Kidney epithelial cell (primary cell): ENCODE results near the gene PTPRT. TPM values are rescaled to one million over a fixed set of nuclear protein-coding genes. Genes with fewer than 3 reads are reported as not detected.

ENCODE experiments used
- DNase-seq: peaks from one replicate; pipeline ENCODE4 v3.0.0-alpha.2; 2010; ENCODE audit warnings: low read depth
- H3K27me3 ChIP-seq: 2 replicates; pipeline ENCODE4 v1.6.0; 2011; ENCODE audit warnings: low read length; ENCODE audit not compliant: control insufficient read depth, insufficient read depth
- H3K36me3 ChIP-seq: 2 replicates; pipeline ENCODE4 v1.5.1; 2011; ENCODE audit warnings: low read length; ENCODE audit not compliant: control insufficient read depth, insufficient read depth
- H3K4me3 ChIP-seq: 2 replicates; pipeline ENCODE4 v1.5.1; 2011; ENCODE audit warnings: low read depth, mild to moderate bottlenecking, control low read depth, low read length
- total RNA-seq: library from RNA; depleted of rRNA; stranded (reverse); fragments of >200 nt; gene quantifications from 2 replicates; pipeline ENCODE4 v1.2.3, GENCODE V29; 2015
- TF ChIP-seq, protein P1 (sequence below): IDR thresholded peaks from 2 replicates; pipeline ENCODE4 v1.5.1; 2011; ENCODE audit warnings: mild to moderate bottlenecking, moderate library complexity, low read length, control low read depth, inconsistent platforms; ENCODE audit not compliant: insufficient read depth, poor library complexity, severe bottlenecking

PTPRT gene
- total RNA-seq, 1 donor from 2014 or later = 0.25 TPM

DNA sequence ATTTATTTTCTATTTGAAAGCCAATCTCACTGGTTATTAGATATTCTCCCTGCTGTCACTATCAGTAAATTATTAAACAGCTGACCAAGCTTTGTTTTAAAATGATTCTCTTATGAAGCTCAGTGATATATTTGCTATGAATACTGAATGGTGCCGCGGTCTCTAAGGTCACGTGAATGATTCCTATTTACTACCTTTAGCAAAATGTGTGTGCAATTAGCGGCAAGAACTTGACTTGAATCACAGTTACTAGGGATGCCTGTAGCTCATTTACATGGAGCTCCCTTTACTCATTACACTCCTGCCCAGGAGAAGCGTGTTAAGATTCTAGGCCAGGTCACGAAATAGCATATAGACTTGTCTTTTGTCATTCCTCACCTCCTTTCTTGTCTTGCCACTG, 12.4 kb upstream of the PTPRT start:
- no peaks in the 10 kb centered on the region for H3K27me3 ChIP-seq
- DNase-seq = no peak

DNA sequence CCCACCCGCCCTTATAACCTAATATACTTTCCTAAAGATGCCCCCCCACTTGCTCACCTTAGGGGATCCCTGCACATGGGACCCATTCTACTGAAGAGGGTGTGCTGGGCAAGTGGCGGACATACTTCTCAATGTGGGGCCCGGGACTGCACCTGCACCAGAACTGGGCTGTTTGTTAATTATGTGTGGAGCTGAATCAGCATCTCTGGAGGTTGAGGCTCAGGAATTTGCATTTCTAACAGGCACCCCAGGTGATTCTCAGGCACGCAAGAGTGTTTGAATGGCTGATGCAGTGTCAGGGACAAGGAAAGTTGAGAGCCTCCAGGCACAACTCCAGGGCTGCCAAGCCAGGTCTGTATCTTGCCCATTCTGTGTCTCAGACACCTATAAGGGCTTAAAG, 8.9 kb upstream of the PTPRT start:
- H3K36me3 ChIP-seq = no peaks in the 10 kb centered on the region
- no peak overlapping the region for H3K4me3 ChIP-seq
- TF ChIP-seq, protein P1, sequence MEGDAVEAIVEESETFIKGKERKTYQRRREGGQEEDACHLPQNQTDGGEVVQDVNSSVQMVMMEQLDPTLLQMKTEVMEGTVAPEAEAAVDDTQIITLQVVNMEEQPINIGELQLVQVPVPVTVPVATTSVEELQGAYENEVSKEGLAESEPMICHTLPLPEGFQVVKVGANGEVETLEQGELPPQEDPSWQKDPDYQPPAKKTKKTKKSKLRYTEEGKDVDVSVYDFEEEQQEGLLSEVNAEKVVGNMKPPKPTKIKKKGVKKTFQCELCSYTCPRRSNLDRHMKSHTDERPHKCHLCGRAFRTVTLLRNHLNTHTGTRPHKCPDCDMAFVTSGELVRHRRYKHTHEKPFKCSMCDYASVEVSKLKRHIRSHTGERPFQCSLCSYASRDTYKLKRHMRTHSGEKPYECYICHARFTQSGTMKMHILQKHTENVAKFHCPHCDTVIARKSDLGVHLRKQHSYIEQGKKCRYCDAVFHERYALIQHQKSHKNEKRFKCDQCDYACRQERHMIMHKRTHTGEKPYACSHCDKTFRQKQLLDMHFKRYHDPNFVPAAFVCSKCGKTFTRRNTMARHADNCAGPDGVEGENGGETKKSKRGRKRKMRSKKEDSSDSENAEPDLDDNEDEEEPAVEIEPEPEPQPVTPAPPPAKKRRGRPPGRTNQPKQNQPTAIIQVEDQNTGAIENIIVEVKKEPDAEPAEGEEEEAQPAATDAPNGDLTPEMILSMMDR = no peak
- no peaks in the 10 kb centered on the region for H3K27me3 ChIP-seq
- no peak for DNase-seq

More for the DNA sequence above, 12.4 kb upstream of the PTPRT start:
- H3K36me3 ChIP-seq = no peaks in the 10 kb centered on the region
- TF ChIP-seq, protein P1 = no peak
- no peak overlapping the region for H3K4me3 ChIP-seq

DNA sequence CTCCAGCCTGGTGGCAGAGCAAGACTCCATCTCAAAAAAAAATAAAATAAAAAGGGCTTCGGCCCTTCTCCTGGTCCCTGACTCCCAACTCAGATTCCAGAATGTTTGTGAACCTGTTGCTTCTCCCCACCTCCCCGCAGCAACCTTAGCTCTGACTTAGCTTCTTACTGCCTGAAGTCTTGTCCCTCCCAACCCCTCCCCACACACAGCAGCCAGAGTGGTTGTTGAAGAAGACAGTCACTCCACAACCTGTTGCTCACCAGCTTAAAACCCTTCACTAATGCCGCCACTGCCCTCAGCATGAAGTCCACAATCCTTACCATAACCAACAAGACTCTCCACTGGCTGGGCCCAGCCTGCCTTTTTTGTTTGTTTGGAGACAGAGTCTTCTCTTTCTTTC, 6.5 kb upstream of the PTPRT start:
- Histone ChIP-seq H3K27me3 (peaks cover 3% of the 10 kb centered on the region), H3K4me3 (no peak overlapping the region), H3K36me3 (no peaks in the 10 kb centered on the region)
- no peak for DNase-seq
- TF ChIP-seq, protein P1 = no peak

DNA sequence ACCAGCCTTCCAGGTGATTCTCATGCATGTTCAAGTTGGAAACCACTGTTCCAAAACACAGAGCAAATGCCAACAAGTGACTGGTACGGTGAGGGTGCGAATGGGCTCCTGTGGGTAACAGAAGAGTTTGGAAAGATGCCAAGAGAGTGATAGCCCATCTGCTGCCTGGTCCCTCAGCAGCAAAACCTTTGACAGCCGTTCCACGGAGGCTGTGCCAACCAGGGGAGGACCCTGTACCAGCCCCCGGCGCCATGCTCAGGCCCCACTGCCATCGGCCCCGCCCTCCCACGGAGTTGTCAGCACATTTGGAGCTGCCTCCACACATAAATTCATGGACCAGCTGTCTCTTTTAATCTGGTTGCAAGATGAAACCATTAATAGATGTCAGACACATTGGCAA, 4.4 kb upstream of the PTPRT start:
- no peak for DNase-seq
- H3K36me3 ChIP-seq = no peaks in the 10 kb centered on the region
- H3K27me3 ChIP-seq = peaks cover 19% of the 10 kb centered on the region
- no peak overlapping the region for H3K4me3 ChIP-seq
- TF ChIP-seq, protein P1 = no peak

DNA sequence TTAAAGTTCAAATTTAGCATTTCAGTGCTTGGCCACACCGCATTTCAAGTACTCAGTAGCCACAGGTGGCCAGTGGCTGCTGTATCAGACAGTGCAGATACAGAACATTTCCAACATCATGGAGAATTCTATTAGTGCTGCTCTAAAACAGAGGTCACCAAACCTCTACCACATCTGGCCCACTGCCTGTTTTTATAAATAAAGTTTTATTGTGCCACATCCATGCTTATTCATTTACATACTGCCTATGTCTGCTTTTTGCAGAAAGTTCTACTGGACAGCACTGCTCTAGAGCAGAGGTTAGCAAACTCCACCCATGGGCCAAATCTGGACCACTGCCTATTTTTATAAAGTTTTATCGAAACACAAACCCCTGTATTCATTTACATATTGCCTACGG, 3.7 kb upstream of the PTPRT start:
- Histone ChIP-seq H3K36me3 (no peaks in the 10 kb centered on the region), H3K27me3 (peaks cover 26% of the 10 kb centered on the region), H3K4me3 (no peak overlapping the region)
- no peak for DNase-seq
- TF ChIP-seq, protein P1 = no peak
